ENCODE results near the gene KRTAP3-2. TPM values are rescaled to one million over a fixed set of nuclear protein-coding genes. Genes with fewer than 3 reads are reported as not detected.

The KRTAP3-2 gene
- total RNA-seq, 1 donor from 2014 or later = not detected

DNA sequence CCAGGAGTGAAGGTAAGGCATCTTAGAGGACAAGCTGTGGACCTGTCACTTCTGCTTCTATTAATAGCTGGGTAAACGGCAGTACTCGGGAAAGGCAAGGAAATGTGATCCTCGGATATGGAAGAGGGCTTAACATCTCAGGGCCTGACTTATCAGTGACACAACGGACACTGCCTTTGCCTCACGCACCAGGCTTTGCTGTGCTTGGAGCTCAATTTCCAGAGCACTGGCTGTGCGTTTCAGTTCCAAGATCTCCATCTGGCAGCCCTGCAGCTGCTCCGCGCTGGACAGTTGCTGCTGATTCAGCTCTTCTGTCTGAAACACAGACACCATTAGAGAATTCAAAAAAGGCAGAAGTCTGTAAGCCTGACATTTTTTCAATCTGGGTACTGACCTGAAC, 19.1 kb downstream of the KRTAP3-2 start:
- no peak for DNase-seq (ENCODE audit: low spot score)
- Mint-ChIP-seq H3K4me3 (ENCODE audit: unreplicated experiment) (no peak overlapping the region), H3K9me3 (ENCODE audit: low read depth) (no peaks in the 10 kb centered on the region), H3K36me3 (ENCODE audit: low read depth) (no peaks in the 10 kb centered on the region), H3K27ac (ENCODE audit: unreplicated experiment) (peak overlapping the region; percentile 46), H3K27me3 (ENCODE audit: low read depth) (peaks cover 2% of the 10 kb centered on the region), H3K4me1 (ENCODE audit: low read depth) (peaks cover 20% of the 10 kb centered on the region)
- TF ChIP-seq, protein P1, sequence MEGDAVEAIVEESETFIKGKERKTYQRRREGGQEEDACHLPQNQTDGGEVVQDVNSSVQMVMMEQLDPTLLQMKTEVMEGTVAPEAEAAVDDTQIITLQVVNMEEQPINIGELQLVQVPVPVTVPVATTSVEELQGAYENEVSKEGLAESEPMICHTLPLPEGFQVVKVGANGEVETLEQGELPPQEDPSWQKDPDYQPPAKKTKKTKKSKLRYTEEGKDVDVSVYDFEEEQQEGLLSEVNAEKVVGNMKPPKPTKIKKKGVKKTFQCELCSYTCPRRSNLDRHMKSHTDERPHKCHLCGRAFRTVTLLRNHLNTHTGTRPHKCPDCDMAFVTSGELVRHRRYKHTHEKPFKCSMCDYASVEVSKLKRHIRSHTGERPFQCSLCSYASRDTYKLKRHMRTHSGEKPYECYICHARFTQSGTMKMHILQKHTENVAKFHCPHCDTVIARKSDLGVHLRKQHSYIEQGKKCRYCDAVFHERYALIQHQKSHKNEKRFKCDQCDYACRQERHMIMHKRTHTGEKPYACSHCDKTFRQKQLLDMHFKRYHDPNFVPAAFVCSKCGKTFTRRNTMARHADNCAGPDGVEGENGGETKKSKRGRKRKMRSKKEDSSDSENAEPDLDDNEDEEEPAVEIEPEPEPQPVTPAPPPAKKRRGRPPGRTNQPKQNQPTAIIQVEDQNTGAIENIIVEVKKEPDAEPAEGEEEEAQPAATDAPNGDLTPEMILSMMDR (IDR thresholded peaks at IDR 0.05) = no peak

DNA sequence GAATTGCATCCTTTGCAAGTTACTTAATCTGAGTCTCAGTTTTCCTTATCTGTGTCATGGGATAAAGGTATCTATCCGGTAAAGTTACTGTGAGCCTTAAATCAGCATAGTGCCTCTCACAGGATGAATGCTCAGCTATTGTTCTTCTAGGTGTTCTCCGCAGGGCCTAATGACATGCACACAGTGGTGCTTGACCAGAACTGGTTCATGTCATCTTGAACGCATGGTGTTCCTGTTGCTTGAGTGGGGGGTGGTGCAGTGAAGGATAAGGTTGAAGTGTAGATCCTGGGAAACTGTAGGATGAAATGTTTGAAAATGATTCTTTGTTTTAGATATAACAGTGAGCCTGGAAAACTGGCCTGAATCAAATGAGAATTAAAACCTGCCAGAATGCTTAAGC, 19.6 kb downstream of the KRTAP3-2 start:
- H3K27ac Mint-ChIP-seq (ENCODE audit: unreplicated experiment) = no peak overlapping the region
- no peaks in the 10 kb centered on the region for H3K27me3 Mint-ChIP-seq (ENCODE audit: low read depth)
- no peak overlapping the region for H3K4me3 Mint-ChIP-seq (ENCODE audit: unreplicated experiment)
- no peak for DNase-seq (ENCODE audit: low spot score)
- TF ChIP-seq, protein P1 (IDR thresholded peaks at IDR 0.05) = no peak
- no peaks in the 10 kb centered on the region for H3K9me3 Mint-ChIP-seq (ENCODE audit: low read depth)
- peaks cover 20% of the 10 kb centered on the region for H3K4me1 Mint-ChIP-seq (ENCODE audit: low read depth)
- H3K36me3 Mint-ChIP-seq (ENCODE audit: low read depth) = no peaks in the 10 kb centered on the region

DNA sequence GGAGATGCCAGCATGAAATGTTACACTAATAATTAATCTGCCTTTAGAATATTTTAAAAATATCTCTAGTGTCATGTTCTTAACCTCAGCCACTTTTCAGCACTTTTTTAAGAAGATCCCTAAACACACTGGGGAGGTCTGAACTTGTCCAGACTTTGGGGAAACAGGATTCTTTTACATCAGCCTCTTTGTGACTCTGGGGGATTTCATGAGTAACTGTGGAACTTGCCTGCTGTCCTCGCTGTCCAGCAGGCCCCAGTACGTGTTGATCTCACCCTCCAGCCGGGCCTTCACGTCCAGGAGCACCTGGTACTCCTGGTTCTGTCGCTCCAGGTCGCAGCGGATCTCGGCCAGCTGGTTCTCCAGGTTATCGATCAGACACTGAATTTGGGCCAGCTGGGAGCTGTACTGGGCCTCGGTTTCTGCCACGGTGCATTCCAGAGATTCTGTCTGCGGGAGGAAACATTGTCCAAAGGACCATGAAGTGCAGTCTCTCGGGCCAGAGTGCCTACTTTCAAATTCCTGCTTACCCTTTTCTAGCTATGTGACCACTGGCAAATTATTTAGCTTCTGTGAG, 21.0 kb downstream of the KRTAP3-2 start:
- TF ChIP-seq, protein P1 (IDR thresholded peaks at IDR 0.05) = no peak
- no peak for DNase-seq (ENCODE audit: low spot score)
- Mint-ChIP-seq H3K4me3 (ENCODE audit: unreplicated experiment) (no peak overlapping the region), H3K27me3 (ENCODE audit: low read depth) (no peaks in the 10 kb centered on the region), H3K4me1 (ENCODE audit: low read depth) (peaks cover 20% of the 10 kb centered on the region), H3K27ac (ENCODE audit: unreplicated experiment) (peak overlapping the region; percentile 1), H3K36me3 (ENCODE audit: low read depth) (no peaks in the 10 kb centered on the region), H3K9me3 (ENCODE audit: low read depth) (no peaks in the 10 kb centered on the region)

DNA sequence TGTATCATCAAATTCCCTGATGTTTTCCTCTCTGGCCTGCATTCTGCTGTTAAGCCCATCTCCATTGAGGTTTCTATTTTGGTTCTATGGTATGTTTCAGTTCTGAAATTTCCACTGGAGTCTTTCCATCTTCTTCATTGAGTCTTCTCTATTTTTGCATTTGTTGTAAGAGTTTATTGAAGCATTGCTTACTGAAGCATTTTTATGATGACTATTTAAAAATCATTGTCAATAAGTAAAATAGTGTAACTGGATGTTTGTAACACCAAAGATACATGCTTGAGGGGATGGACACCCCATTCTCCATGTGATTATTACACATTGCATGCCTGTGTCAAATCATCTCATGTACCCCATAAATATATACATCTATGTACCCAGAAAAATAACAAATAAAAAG, 24.2 kb downstream of the KRTAP3-2 start:
- Mint-ChIP-seq H3K27ac (ENCODE audit: unreplicated experiment) (no peak overlapping the region), H3K4me1 (ENCODE audit: low read depth) (peaks cover 14% of the 10 kb centered on the region), H3K4me3 (ENCODE audit: unreplicated experiment) (no peak overlapping the region), H3K27me3 (ENCODE audit: low read depth) (no peaks in the 10 kb centered on the region), H3K9me3 (ENCODE audit: low read depth) (no peaks in the 10 kb centered on the region), H3K36me3 (ENCODE audit: low read depth) (no peaks in the 10 kb centered on the region)
- no peak for DNase-seq (ENCODE audit: low spot score)
- TF ChIP-seq, protein P1 (IDR thresholded peaks at IDR 0.05) = no peak

DNA sequence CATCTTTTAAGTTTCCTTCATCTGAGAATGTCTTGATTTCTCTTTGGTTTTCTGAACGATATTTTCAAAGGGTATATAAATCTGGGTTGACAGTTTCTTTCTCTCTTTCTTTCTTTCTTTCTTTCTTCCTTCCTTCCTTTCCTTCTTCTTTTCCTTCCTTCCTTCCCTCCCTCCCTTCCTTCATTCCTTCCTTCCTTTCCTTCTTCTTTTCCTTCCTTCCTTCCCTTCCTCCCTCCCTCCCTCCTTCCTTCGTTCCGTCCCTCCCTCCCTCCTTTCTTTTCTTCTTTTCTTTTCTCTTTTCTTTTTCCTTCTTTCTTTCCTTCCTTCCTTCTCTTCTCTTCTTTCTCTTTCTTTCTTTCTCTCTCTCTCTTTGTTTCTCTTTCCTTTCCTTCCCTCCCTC, 25.3 kb downstream of the KRTAP3-2 start:
- Mint-ChIP-seq H3K36me3 (ENCODE audit: low read depth) (peaks cover 1% of the 10 kb centered on the region), H3K9me3 (ENCODE audit: low read depth) (peaks cover 2% of the 10 kb centered on the region), H3K4me1 (ENCODE audit: low read depth) (peaks cover 9% of the 10 kb centered on the region), H3K4me3 (ENCODE audit: unreplicated experiment) (no peak overlapping the region), H3K27ac (ENCODE audit: unreplicated experiment) (no peak overlapping the region), H3K27me3 (ENCODE audit: low read depth) (no peaks in the 10 kb centered on the region)
- TF ChIP-seq, protein P1 (IDR thresholded peaks at IDR 0.05) = no peak
- DNase-seq (ENCODE audit: low spot score) = no peak
